Measurements from ENCODE around the gene HYAL3. TPM values are rescaled to one million over a fixed set of nuclear protein-coding genes. Genes with fewer than 3 reads are reported as not detected.
A peak's percentile ranks its signal among the peaks of the same experiment; 100 is the strongest.

The HYAL3 gene
- total and polyA plus RNA-seq, 2 donors (not counting 1 experiment from before 2014, with no cell fraction given): 3.7 to 4.2 TPM

GRCh38 chr3:50325497-50326181, 26.4 kb upstream of the HYAL3 start:
- H3K27ac Mint-ChIP-seq: no peak overlapping the region
- TF ChIP-seq EZH2 (IDR thresholded peaks at IDR 0.05; ENCODE audit: borderline replicate concordance, insufficient read depth, low read depth, low read length, poor library complexity, severe bottlenecking): no peak
- TF ChIP-seq, protein P1, sequence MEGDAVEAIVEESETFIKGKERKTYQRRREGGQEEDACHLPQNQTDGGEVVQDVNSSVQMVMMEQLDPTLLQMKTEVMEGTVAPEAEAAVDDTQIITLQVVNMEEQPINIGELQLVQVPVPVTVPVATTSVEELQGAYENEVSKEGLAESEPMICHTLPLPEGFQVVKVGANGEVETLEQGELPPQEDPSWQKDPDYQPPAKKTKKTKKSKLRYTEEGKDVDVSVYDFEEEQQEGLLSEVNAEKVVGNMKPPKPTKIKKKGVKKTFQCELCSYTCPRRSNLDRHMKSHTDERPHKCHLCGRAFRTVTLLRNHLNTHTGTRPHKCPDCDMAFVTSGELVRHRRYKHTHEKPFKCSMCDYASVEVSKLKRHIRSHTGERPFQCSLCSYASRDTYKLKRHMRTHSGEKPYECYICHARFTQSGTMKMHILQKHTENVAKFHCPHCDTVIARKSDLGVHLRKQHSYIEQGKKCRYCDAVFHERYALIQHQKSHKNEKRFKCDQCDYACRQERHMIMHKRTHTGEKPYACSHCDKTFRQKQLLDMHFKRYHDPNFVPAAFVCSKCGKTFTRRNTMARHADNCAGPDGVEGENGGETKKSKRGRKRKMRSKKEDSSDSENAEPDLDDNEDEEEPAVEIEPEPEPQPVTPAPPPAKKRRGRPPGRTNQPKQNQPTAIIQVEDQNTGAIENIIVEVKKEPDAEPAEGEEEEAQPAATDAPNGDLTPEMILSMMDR (IDR thresholded peaks at IDR 0.05): no peak
- ChIA-PET CTCF (interaction anchor here (1.5 to 3.4 kb wide), 7 partner anchors 10 to 99 kb away, joined by 4 to 28 read pairs (median 11); partner anchors contain the start of genes HYAL3, IFRD2 and NAA80), POLR2A (interaction anchor here (1.2 to 2.9 kb wide), 2 partner anchors 11 to 12 kb away, joined by 3 to 16 read pairs; no protein-coding TSS in a partner anchor)
- peaks cover 0 to 3% (median 0%) of the 10 kb centered on the region in 3 donors for H3K9me3 ChIP-seq (ENCODE audit: control extremely low read depth in 1 of 3, control insufficient read depth in 2 of 3, insufficient read depth in 1 of 3, low read length in 2 of 3)
- intact Hi-C loops (cut with micrococcal nuclease): no loop called here
- H3K4me1 ChIP-seq (ENCODE audit: control insufficient read depth in 2 of 2, insufficient read depth in 2 of 2, low read length in 2 of 2): peaks cover 20 to 36% of the 10 kb centered on the region in 2 donors
- no peak overlapping the region for H2AFZ ChIP-seq (ENCODE audit: insufficient read depth, low read depth, low read length, poor library complexity, severe bottlenecking)
- H3K9ac ChIP-seq (ENCODE audit: low read length): no peak overlapping the region
- H3K4me3 ChIP-seq (ENCODE audit: control extremely low read depth in 1 of 5, extremely low read depth in 1 of 5, insufficient read depth in 1 of 5, low read depth in 2 of 5, low read length in 4 of 5): no peak overlapping the region
- no peak overlapping the region for H3K4me2 ChIP-seq (replicated peaks; ENCODE audit: low read depth, low read length, poor library complexity, severe bottlenecking)
- H3K27me3 Mint-ChIP-seq: no peaks in the 10 kb centered on the region
- peaks cover 34% of the 10 kb centered on the region for H3K4me1 Mint-ChIP-seq
- no peak for DNase-seq
- H3K79me2 ChIP-seq (ENCODE audit: control insufficient read depth, insufficient read depth, low read length): peaks cover 26% of the 10 kb centered on the region
- no peak for ATAC-seq (ENCODE audit: low read depth)
- no peaks in the 10 kb centered on the region for H3K27me3 ChIP-seq (replicated peaks in 1 of 4; ENCODE audit: control extremely low read depth in 1 of 4, control insufficient read depth in 3 of 4, insufficient read depth in 4 of 4, low read length in 3 of 4)
- peak overlapping the region; percentile 26 for H3K4me3 Mint-ChIP-seq
- 96% methylated on average over 6 of the region's 11 CpGs for WGBS (ENCODE audit: insufficient coverage)
- H3K27ac ChIP-seq (ENCODE audit: low read length in 2 of 2): no peak overlapping the region
- H4K20me1 ChIP-seq (ENCODE audit: control insufficient read depth, insufficient read depth, low read length, poor library complexity, severe bottlenecking): peaks cover 11% of the 10 kb centered on the region
- no peaks in the 10 kb centered on the region for H3K9me3 Mint-ChIP-seq (ENCODE audit: insufficient read depth)
- H3K36me3 ChIP-seq (replicated peaks in 1 of 2; ENCODE audit: control extremely low read depth in 1 of 2, control insufficient read depth in 1 of 2, extremely low read depth in 1 of 2, insufficient read depth in 2 of 2, low read length in 1 of 2): peaks cover 0 to 33% of the 10 kb centered on the region in 2 experiments

- Histone ChIP-seq H3K9ac (ENCODE audit: low read length) (no peak overlapping the region), H3K9me3 (ENCODE audit: control extremely low read depth in 1 of 3, control insufficient read depth in 2 of 3, insufficient read depth in 1 of 3, low read length in 2 of 3) (peaks cover 0 to 3% (median 0%) of the 10 kb centered on the region in 3 donors), H3K27me3 (replicated peaks in 1 of 4; ENCODE audit: control extremely low read depth in 1 of 4, control insufficient read depth in 3 of 4, insufficient read depth in 4 of 4, low read length in 3 of 4) (no peaks in the 10 kb centered on the region), H3K4me3 (ENCODE audit: control extremely low read depth in 1 of 5, extremely low read depth in 1 of 5, insufficient read depth in 1 of 5, low read depth in 2 of 5, low read length in 4 of 5) (no peak overlapping the region), H3K27ac (ENCODE audit: low read length in 2 of 2) (no peak overlapping the region), H2AFZ (ENCODE audit: insufficient read depth, low read depth, low read length, poor library complexity, severe bottlenecking) (no peak overlapping the region), H3K4me2 (replicated peaks; ENCODE audit: low read depth, low read length, poor library complexity, severe bottlenecking) (no peak overlapping the region), H3K36me3 (replicated peaks in 1 of 2; ENCODE audit: control extremely low read depth in 1 of 2, control insufficient read depth in 1 of 2, extremely low read depth in 1 of 2, insufficient read depth in 2 of 2, low read length in 1 of 2) (peaks cover 0 to 27% of the 10 kb centered on the region in 2 experiments), H3K79me2 (ENCODE audit: control insufficient read depth, insufficient read depth, low read length) (peaks cover 21% of the 10 kb centered on the region), H3K4me1 (ENCODE audit: control insufficient read depth in 2 of 2, insufficient read depth in 2 of 2, low read length in 2 of 2) (peaks cover 25 to 41% of the 10 kb centered on the region in 2 donors), H4K20me1 (ENCODE audit: control insufficient read depth, insufficient read depth, low read length, poor library complexity, severe bottlenecking) (peaks cover 11% of the 10 kb centered on the region)
- DNase-seq (no peak), ATAC-seq (ENCODE audit: low read depth) (no peak)
- POLR2A ChIA-PET: interaction anchor here (2.9 kb wide), 1 partner anchor 12 kb away, joined by 16 read pairs; no protein-coding TSS in a partner anchor
- Mint-ChIP-seq H3K4me3 (peak overlapping the region; percentile 26), H3K27me3 (no peaks in the 10 kb centered on the region), H3K9me3 (ENCODE audit: insufficient read depth) (no peaks in the 10 kb centered on the region), H3K4me1 (peaks cover 39% of the 10 kb centered on the region), H3K27ac (no peak overlapping the region)
- WGBS (ENCODE audit: insufficient coverage): no CpG with 5 or more reads among the region's 2 CpGs
- no peak for TF ChIP-seq EZH2 (IDR thresholded peaks at IDR 0.05; ENCODE audit: borderline replicate concordance, insufficient read depth, low read depth, low read length, poor library complexity, severe bottlenecking)
- TF ChIP-seq, protein P1 (IDR thresholded peaks at IDR 0.05): no peak
- CTCF ChIA-PET: interaction anchor here (0.7 to 3.1 kb wide), 11 partner anchors 10 to 99 kb away, joined by 3 to 28 read pairs (median 6); partner anchors contain the start of genes HYAL3, IFRD2 and NAA80
- intact Hi-C loops (cut with micrococcal nuclease): no loop called here
Measured at GRCh38 chr3:50325113-50325480, 25.9 kb upstream of the HYAL3 start.

Data from B cell (primary cell).